GM12878 (cell line): ENCODE results near the gene RNASE7. TPM values are rescaled to one million over a fixed set of nuclear protein-coding genes. Genes with fewer than 3 reads are reported as not detected.

Source experiments
- ATF7 ChIP-seq: fragments of 450-650 bp; IDR thresholded peaks from 2 replicates; pipeline ENCODE4 v1.6.1; 2016; ENCODE audit warnings: low read depth, mild to moderate bottlenecking
- CHD1 ChIP-seq: IDR thresholded peaks from 2 replicates; pipeline ENCODE4 v1.6.1; 2012; ENCODE audit warnings: low read depth, low read length, improper control_type of control experiment
- HDGF ChIP-seq: fragments of 450-650 bp; IDR thresholded peaks from 2 replicates; pipeline ENCODE4 v1.6.1; 2016; ENCODE audit warnings: antibody characterized with exemption
- MAX ChIP-seq: IDR thresholded peaks from 2 replicates; pipeline ENCODE4 v1.6.1; 2012; ENCODE audit warnings: low read depth, low read length, improper control_type of control experiment
- NFYA ChIP-seq: IDR thresholded peaks from 2 replicates; pipeline ENCODE4 v1.6.1; 2011; ENCODE audit warnings: low read depth, mild to moderate bottlenecking, low read length, improper control_type of control experiment, borderline replicate concordance
- POLR2A ChIP-seq: IDR thresholded peaks from 2 replicates; pipeline ENCODE4 v1.6.1; 2011; ENCODE audit warnings: low read depth, mild to moderate bottlenecking, low read length
- RELA ChIP-seq: fragments of 450-650 bp; IDR thresholded peaks from 2 replicates; pipeline ENCODE4 v1.8.0; 2014; ENCODE audit warnings: borderline replicate concordance; ENCODE audit not compliant: partially characterized antibody
- RUNX3 ChIP-seq: IDR thresholded peaks from 2 replicates; pipeline ENCODE4 v1.6.1; 2012; ENCODE audit warnings: low read length, inconsistent platforms
- SMAD5 ChIP-seq: IDR thresholded peaks from 2 replicates; pipeline ENCODE4 v1.6.1; 2016; ENCODE audit warnings: antibody characterized with exemption, low read depth
- SPI1 ChIP-seq: IDR thresholded peaks from 2 replicates; pipeline ENCODE4 v1.6.1; 2011; ENCODE audit warnings: low read depth, mild to moderate bottlenecking, low read length, moderate library complexity, borderline replicate concordance; ENCODE audit not compliant: insufficient read depth
- TCF3 ChIP-seq: IDR thresholded peaks from 2 replicates; pipeline ENCODE4 v1.6.1; 2012; ENCODE audit warnings: low read depth, mild to moderate bottlenecking, low read length, borderline replicate concordance; ENCODE audit not compliant: insufficient read depth
- USF2 ChIP-seq: IDR thresholded peaks from 2 replicates; pipeline ENCODE4 v1.6.1; 2011; ENCODE audit warnings: low read depth, low read length, improper control_type of control experiment, borderline replicate concordance
- ZNF384 ChIP-seq: IDR thresholded peaks from 2 replicates; pipeline ENCODE4 v1.6.1; 2012; ENCODE audit warnings: low read depth, mild to moderate bottlenecking, low read length, improper control_type of control experiment, borderline replicate concordance
- ZSCAN29 ChIP-seq: fragments of 450-650 bp; IDR thresholded peaks from 2 replicates; pipeline ENCODE4 v1.6.1; 2017; ENCODE audit warnings: mild to moderate bottlenecking, moderate library complexity
- polyA plus RNA-seq, 11 experiments: library from polyadenylated mRNA; depleted of rRNA in 4 of 11; unstranded in 6 of 11; stranded (reverse) in 5 of 11; fragments of >200 nt; fragmentation: Nextera tagmentation in 4 of 11; fragmentation: Illumina TruSeq in 1 of 11; extraction: Ambion mirVana in 4 of 11; extraction: Trizol in 1 of 11; gene quantifications; 1 replicate in 1 of 11; 2 replicates in 10 of 11; pipeline versions ENCODE4 v1.2.1 to v1.2.3, GENCODE V29; 2011 to 2016; ENCODE audit warnings: inconsistent platforms in 2 of 11, missing spikeins in 2 of 11, low read depth in 1 of 11
- total RNA-seq, 4 experiments: library from RNA; depleted of rRNA in 3 of 4; stranded (reverse); fragments of >200 nt in 3 of 4; fragmentation: Illumina TruSeq in 1 of 4; extraction: Trizol in 1 of 4; gene quantifications; 2 replicates each; pipeline versions ENCODE4 v1.2.1 to v1.2.3, GENCODE V29; 2013 to 2021
- TF ChIP-seq, protein P1 (sequence below): fragments of 450-650 bp; IDR thresholded peaks from 2 replicates; pipeline ENCODE4 v1.6.1; 2017; ENCODE audit warnings: antibody characterized with exemption, mild to moderate bottlenecking, moderate library complexity
- TF ChIP-seq, protein P2 (sequence below): fragments of 450-650 bp; IDR thresholded peaks from 2 replicates; pipeline ENCODE4 v1.6.1; 2018; ENCODE audit warnings: mild to moderate bottlenecking, low read depth, moderate library complexity; ENCODE audit not compliant: partially characterized antibody
- TF ChIP-seq, protein P3 (sequence below): fragments of 450-650 bp; formaldehyde crosslinking; IDR thresholded peaks from 2 replicates; pipeline ENCODE4 v1.4.0; 2022; ENCODE audit warnings: mild to moderate bottlenecking, moderate library complexity
- TF ChIP-seq, protein P4 (sequence below): fragments of 150-350 bp; IDR thresholded peaks from 2 replicates; pipeline ENCODE4 v1.6.1; 2014; ENCODE audit warnings: mild to moderate bottlenecking, low read depth, low read length

RNASE7 gene
- total and polyA plus RNA-seq, 10 of the 15 experiments (the other 5 are each of a cell fraction or from before 2014, with no cell fraction given): not detected

DNA sequence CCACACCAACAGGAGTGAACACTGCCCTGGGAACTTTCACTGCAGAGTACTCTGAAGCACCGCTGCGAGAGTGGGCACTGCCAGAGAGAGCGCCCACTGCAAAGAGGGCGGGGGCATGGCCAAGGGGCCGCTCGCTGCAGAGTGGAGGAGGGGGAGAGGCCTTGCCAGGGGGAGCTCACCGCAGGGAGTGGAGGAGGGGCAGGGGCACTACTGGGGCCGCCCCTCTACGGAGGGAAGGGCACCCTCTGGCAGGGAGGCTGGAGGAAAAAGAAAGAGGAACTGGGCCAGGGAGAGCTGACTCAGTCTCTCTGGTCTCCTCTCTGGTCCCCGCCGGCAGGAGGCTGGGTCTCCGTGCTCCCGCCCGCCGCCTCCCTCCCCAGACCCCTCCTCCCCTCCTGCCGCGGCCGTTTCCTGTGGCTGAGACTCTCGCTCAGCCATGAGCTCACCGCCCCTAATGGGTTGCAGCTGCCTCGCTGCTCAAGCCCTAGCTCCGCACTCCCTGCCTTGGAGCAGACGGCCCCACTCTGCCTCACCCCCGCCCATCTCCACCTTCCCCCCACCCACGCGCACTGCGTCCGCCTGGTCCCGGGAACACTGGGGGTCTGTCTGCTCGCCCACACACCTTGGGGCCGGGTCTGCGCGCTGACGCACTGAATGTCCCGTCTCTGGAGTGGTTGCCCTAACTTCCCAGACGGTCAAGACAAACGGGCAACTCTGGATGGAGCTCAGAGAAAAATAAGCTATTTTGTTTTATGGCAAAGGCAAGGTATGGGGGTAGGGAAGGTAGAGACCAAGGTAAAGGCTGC lies 29.3 kb downstream of the RNASE7 start (continued):
- TF ChIP-seq, protein P1, sequence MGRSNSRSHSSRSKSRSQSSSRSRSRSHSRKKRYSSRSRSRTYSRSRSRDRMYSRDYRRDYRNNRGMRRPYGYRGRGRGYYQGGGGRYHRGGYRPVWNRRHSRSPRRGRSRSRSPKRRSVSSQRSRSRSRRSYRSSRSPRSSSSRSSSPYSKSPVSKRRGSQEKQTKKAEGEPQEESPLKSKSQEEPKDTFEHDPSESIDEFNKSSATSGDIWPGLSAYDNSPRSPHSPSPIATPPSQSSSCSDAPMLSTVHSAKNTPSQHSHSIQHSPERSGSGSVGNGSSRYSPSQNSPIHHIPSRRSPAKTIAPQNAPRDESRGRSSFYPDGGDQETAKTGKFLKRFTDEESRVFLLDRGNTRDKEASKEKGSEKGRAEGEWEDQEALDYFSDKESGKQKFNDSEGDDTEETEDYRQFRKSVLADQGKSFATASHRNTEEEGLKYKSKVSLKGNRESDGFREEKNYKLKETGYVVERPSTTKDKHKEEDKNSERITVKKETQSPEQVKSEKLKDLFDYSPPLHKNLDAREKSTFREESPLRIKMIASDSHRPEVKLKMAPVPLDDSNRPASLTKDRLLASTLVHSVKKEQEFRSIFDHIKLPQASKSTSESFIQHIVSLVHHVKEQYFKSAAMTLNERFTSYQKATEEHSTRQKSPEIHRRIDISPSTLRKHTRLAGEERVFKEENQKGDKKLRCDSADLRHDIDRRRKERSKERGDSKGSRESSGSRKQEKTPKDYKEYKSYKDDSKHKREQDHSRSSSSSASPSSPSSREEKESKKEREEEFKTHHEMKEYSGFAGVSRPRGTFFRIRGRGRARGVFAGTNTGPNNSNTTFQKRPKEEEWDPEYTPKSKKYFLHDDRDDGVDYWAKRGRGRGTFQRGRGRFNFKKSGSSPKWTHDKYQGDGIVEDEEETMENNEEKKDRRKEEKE: no peak
- TF ChIP-seq, protein P2, sequence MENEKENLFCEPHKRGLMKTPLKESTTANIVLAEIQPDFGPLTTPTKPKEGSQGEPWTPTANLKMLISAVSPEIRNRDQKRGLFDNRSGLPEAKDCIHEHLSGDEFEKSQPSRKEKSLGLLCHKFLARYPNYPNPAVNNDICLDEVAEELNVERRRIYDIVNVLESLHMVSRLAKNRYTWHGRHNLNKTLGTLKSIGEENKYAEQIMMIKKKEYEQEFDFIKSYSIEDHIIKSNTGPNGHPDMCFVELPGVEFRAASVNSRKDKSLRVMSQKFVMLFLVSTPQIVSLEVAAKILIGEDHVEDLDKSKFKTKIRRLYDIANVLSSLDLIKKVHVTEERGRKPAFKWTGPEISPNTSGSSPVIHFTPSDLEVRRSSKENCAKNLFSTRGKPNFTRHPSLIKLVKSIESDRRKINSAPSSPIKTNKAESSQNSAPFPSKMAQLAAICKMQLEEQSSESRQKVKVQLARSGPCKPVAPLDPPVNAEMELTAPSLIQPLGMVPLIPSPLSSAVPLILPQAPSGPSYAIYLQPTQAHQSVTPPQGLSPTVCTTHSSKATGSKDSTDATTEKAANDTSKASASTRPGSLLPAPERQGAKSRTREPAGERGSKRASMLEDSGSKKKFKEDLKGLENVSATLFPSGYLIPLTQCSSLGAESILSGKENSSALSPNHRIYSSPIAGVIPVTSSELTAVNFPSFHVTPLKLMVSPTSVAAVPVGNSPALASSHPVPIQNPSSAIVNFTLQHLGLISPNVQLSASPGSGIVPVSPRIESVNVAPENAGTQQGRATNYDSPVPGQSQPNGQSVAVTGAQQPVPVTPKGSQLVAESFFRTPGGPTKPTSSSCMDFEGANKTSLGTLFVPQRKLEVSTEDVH: no peak
- TF ChIP-seq SMAD5 (no peak), SPI1 (peak; percentile 93), RELA (no peak), ATF7 (peak; percentile 44; the same call in 1 of the 2 replicates), USF2 (no peak), HDGF (0 out of 2 replicates have a peak, but pooled peaks have one; percentile 45), POLR2A (no peak), ZSCAN29 (no peak), MAX (no peak), RUNX3 (peak; percentile 22; the same call in 1 of the 2 replicates), NFYA (no peak), CHD1 (no peak), ZNF384 (no peak), TCF3 (no peak)
- TF ChIP-seq, protein P3, sequence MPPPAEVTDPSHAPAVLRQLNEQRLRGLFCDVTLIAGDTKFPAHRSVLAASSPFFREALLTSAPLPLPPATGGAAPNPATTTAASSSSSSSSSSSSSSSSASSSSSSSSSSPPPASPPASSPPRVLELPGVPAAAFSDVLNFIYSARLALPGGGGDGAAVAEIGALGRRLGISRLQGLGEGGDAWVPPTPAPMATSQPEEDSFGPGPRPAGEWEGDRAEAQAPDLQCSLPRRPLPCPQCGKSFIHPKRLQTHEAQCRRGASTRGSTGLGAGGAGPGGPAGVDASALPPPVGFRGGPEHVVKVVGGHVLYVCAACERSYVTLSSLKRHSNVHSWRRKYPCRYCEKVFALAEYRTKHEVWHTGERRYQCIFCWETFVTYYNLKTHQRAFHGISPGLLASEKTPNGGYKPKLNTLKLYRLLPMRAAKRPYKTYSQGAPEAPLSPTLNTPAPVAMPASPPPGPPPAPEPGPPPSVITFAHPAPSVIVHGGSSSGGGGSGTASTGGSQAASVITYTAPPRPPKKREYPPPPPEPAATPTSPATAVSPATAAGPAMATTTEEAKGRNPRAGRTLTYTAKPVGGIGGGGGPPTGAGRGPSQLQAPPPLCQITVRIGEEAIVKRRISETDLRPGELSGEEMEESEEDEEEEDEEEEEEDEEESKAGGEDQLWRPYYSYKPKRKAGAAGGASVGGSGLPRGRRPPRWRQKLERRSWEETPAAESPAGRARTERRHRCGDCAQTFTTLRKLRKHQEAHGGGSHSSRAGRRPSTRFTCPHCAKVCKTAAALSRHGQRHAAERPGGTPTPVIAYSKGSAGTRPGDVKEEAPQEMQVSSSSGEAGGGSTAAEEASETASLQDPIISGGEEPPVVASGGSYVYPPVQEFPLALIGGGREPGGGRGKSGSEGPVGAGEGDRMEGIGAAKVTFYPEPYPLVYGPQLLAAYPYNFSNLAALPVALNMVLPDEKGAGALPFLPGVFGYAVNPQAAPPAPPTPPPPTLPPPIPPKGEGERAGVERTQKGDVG (CRISPR knock-in tag): no peak
- TF ChIP-seq, protein P4, sequence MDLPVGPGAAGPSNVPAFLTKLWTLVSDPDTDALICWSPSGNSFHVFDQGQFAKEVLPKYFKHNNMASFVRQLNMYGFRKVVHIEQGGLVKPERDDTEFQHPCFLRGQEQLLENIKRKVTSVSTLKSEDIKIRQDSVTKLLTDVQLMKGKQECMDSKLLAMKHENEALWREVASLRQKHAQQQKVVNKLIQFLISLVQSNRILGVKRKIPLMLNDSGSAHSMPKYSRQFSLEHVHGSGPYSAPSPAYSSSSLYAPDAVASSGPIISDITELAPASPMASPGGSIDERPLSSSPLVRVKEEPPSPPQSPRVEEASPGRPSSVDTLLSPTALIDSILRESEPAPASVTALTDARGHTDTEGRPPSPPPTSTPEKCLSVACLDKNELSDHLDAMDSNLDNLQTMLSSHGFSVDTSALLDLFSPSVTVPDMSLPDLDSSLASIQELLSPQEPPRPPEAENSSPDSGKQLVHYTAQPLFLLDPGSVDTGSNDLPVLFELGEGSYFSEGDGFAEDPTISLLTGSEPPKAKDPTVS: no peak
